B cell (primary cell): ENCODE results near the gene KCNK18. TPM values are rescaled to one million over a fixed set of nuclear protein-coding genes. Genes with fewer than 3 reads are reported as not detected.

Source experiments
- ATAC-seq: fragments of 200-7000 bp; cut with Tn5 transposase; one replicate; pipeline ENCODE4 v1.10.0; 2021; ENCODE audit warnings: low read depth, mild to moderate bottlenecking, moderate number of reproducible peaks, moderate library complexity
- CTCF ChIA-PET: fragments of 350-600 bp; sonication (Branson Sonifier 250); formaldehyde crosslinking; loops from one replicate; lab custom pipeline; 2021; ENCODE audit warnings: antibody characterized with exemption, inconsistent platforms; lab: Charles Lee
- POLR2A ChIA-PET: fragments of 350-600 bp; sonication (Branson Sonifier 250); formaldehyde crosslinking; loops from one replicate; lab custom pipeline; 2021; ENCODE audit warnings: antibody characterized with exemption; lab: Charles Lee
- DNase-seq: peaks from one replicate; pipeline ENCODE4 v3.0.0; 2013
- H2AFZ ChIP-seq: 2 replicates; pipeline ENCODE4 v1.6.1; 2012; ENCODE audit warnings: mild to moderate bottlenecking, low read depth, low read length; ENCODE audit not compliant: insufficient read depth, poor library complexity, severe bottlenecking
- H3K27ac ChIP-seq, 2 donors: 1 replicate in 1 of 2; 2 replicates in 1 of 2; pipeline ENCODE4 v1.5.1; 2012 to 2013; ENCODE audit warnings: low read length in 2 of 2, mild to moderate bottlenecking in 2 of 2, moderate library complexity in 1 of 2
- H3K27me3 ChIP-seq, 4 experiments: fragments of 200-600 bp in 1 of 4; sonication (generic) in 1 of 4; replicated peaks in 1 of 4; 1 replicate in 2 of 4; 2 replicates in 2 of 4; pipeline versions ENCODE4 v1.6.1 to v1.7.0; 2013 to 2016; ENCODE audit warnings: low read length in 3 of 4, mild to moderate bottlenecking in 2 of 4, mixed read lengths in 1 of 4, moderate library complexity in 1 of 4; ENCODE audit not compliant: insufficient read depth in 4 of 4, control insufficient read depth in 3 of 4; ENCODE audit errors: control extremely low read depth in 1 of 4
- H3K36me3 ChIP-seq, 2 experiments: replicated peaks in 1 of 2; 1 replicate in 1 of 2; 2 replicates in 1 of 2; pipeline versions ENCODE4 v1.6.1 to v1.7.1; 2013; ENCODE audit warnings: low read length in 1 of 2; ENCODE audit not compliant: insufficient read depth in 2 of 2, control insufficient read depth in 1 of 2; ENCODE audit errors: control extremely low read depth in 1 of 2, extremely low read depth in 1 of 2
- H3K4me1 ChIP-seq, 2 donors: fragments of 200-600 bp in 1 of 2; sonication (generic) in 1 of 2; 1 replicate in 1 of 2; 2 replicates in 1 of 2; pipeline versions ENCODE4 v1.5.1 to v1.6.1; 2013 to 2017; ENCODE audit warnings: low read length in 2 of 2; ENCODE audit not compliant: control insufficient read depth in 2 of 2, insufficient read depth in 2 of 2
- H3K4me2 ChIP-seq: replicated peaks from 2 replicates; pipeline ENCODE3; 2012; ENCODE audit warnings: mild to moderate bottlenecking, low read depth, low read length; ENCODE audit not compliant: poor library complexity, severe bottlenecking
- H3K4me3 ChIP-seq, 5 experiments: fragments of 200-600 bp in 1 of 5; sonication (generic) in 1 of 5; 1 replicate in 3 of 5; 2 replicates in 2 of 5; pipeline versions ENCODE4 v1.5.1 to v1.7.0; 2011 to 2016; ENCODE audit warnings: low read length in 4 of 5, mild to moderate bottlenecking in 4 of 5, low read depth in 2 of 5, control low read depth in 1 of 5, moderate library complexity in 1 of 5; ENCODE audit not compliant: insufficient read depth in 1 of 5; ENCODE audit errors: control extremely low read depth in 1 of 5, extremely low read depth in 1 of 5
- H3K79me2 ChIP-seq: fragments of 200-600 bp; sonication (generic); one replicate; pipeline ENCODE4 v1.6.0; 2016; ENCODE audit warnings: low read length; ENCODE audit not compliant: control insufficient read depth, insufficient read depth
- H3K9ac ChIP-seq: fragments of 200-600 bp; sonication (generic); 2 replicates; pipeline ENCODE4 v1.6.1; 2017; ENCODE audit warnings: mild to moderate bottlenecking, low read length, moderate library complexity
- H3K9me3 ChIP-seq, 3 donors: one replicate each; pipeline versions ENCODE4 v1.6.1 to v1.7.1; 2013; ENCODE audit warnings: low read length in 2 of 3; ENCODE audit not compliant: control insufficient read depth in 2 of 3, insufficient read depth in 1 of 3; ENCODE audit errors: control extremely low read depth in 1 of 3
- H4K20me1 ChIP-seq: 2 replicates; pipeline ENCODE4 v1.6.0; 2012; ENCODE audit warnings: mild to moderate bottlenecking, low read length; ENCODE audit not compliant: insufficient read depth, control insufficient read depth, poor library complexity, severe bottlenecking
- H3K27ac Mint-ChIP-seq: one replicate; pipeline ENCODE4 v1.8.0; 2021; ENCODE audit warnings: mixed read lengths
- H3K27me3 Mint-ChIP-seq: one replicate; pipeline ENCODE4 v1.8.0; 2021; ENCODE audit warnings: mixed read lengths
- H3K4me1 Mint-ChIP-seq: one replicate; pipeline ENCODE4 v1.8.0; 2021; ENCODE audit warnings: mixed read lengths
- H3K4me3 Mint-ChIP-seq: one replicate; pipeline ENCODE4 v1.8.0; 2021; ENCODE audit warnings: mixed read lengths
- H3K9me3 Mint-ChIP-seq: one replicate; pipeline ENCODE4 v1.8.0; 2022; ENCODE audit warnings: mixed read lengths; ENCODE audit not compliant: insufficient read depth
- CTCF ChIP-seq: fragments of 200-600 bp; IDR thresholded peaks from one replicate; pipeline ENCODE4 v1.8.0; 2022; ENCODE audit warnings: antibody characterized with exemption, mild to moderate bottlenecking
- EZH2 ChIP-seq: IDR thresholded peaks from 2 replicates; pipeline ENCODE4 v1.6.1; 2012; ENCODE audit warnings: borderline replicate concordance, low read depth, mild to moderate bottlenecking, moderate library complexity, low read length; ENCODE audit not compliant: insufficient read depth, poor library complexity, severe bottlenecking
- WGBS: methylation state at CpG from one replicate; pipeline ENCODE4 v1.1.5; 2013; ENCODE audit warnings: missing lambda C conversion rate; ENCODE audit not compliant: insufficient coverage; 5-methylcytosine and 5-hydroxymethylcytosine counted together
- intact Hi-C: fragments of 100-400 bp; cut with micrococcal nuclease; formaldehyde crosslinking; loops from one replicate; pipeline ENCODE4 v1.10.0; 2022
- polyA plus RNA-seq: library from polyadenylated mRNA; depleted of rRNA; stranded (reverse); fragments of >200 nt; gene quantifications from 2 replicates; pipeline ENCODE4 v1.2.3, GENCODE V29; 2012
- total RNA-seq, 2 donors: library from RNA; stranded (reverse); fragments of 120-200 nt in 1 of 2; gene quantifications; 1 replicate in 1 of 2; 2 replicates in 1 of 2; pipeline versions ENCODE4 v1.2.3 to v1.2.4, GENCODE V29; 2013 to 2022

KCNK18 gene
- total and polyA plus RNA-seq, 2 donors (not counting 1 experiment from before 2014, with no cell fraction given) = not detected

DNA sequence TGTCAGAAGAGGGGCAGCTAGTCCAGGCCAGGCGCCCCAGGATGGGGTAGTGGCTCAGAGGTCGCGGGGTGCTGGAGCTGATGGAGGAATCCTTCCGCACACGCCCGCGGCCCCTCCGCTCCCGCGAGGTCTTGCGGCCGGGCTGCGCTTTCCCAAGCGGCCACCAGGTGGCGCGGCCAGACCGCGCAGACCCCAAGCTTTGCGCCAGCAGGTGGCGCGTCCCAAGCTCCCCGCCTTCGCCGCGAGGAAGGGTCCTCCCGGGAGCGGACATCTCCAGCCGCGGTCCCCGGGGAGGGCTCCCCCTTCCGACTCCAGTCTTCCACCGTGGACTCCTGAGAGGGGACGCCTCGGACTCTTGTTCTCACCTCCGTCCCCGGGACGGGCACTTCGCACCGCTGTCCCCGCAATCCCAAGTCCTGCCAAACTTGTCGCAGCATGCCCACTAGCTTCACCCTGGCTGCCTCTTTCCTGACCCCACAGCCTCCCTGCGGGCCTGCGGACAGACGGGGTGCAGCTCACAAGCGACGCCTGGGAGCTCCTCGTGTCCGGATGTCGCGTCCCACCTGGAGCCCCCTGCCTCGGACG lies 19.4 kb downstream of the KCNK18 start:
- Histone ChIP-seq H4K20me1 (no peaks in the 10 kb centered on the region), H3K36me3 (no peaks in the 10 kb centered on the region), H3K79me2 (no peaks in the 10 kb centered on the region), H3K27me3 (peaks cover 0 to 25% (median 9%) of the 10 kb centered on the region in 4 experiments), H3K9ac (peak overlapping the region; percentile 58), H2AFZ (peak overlapping the region; percentile 70), H3K27ac (no peak overlapping the region), H3K4me1 (peaks cover 14 to 15% of the 10 kb centered on the region in 2 donors), H3K9me3 (peaks cover 0 to 5% (median 0%) of the 10 kb centered on the region in 3 donors), H3K4me2 (peak overlapping the region; percentile 82), H3K4me3 (peak overlapping the region; percentile 19 to 62 (median 46))
- H3K9me3 Mint-ChIP-seq = peaks cover 3% of the 10 kb centered on the region
- H3K4me3 Mint-ChIP-seq = peak overlapping the region; percentile 80
- intact Hi-C loops = loop anchor here (1.0 to 5.0 kb wide), 2 partner anchors 104 to 161 kb away; partner anchors contain the start of gene PDZD8
- ATAC-seq (peak; percentile 88), DNase-seq (peak; percentile 77)
- TF ChIP-seq EZH2 (no peak), CTCF (peak; percentile 100)
- peaks cover 34% of the 10 kb centered on the region for H3K27me3 Mint-ChIP-seq
- CTCF ChIA-PET = interaction anchor here (0.6 to 4.7 kb wide), 35 partner anchors 8 to 1240 kb away, joined by 3 to 69 read pairs (median 4); partner anchors contain the start of gene KCNK18
- no peak overlapping the region for H3K27ac Mint-ChIP-seq
- WGBS = 3% methylated on average over 52 of the region's 52 CpGs
- POLR2A ChIA-PET = no interaction called here
- peaks cover 14% of the 10 kb centered on the region for H3K4me1 Mint-ChIP-seq

- Mint-ChIP-seq H3K4me3 (peak overlapping the region; percentile 80), H3K27me3 (peaks cover 32% of the 10 kb centered on the region), H3K4me1 (peaks cover 14% of the 10 kb centered on the region), H3K9me3 (no peaks in the 10 kb centered on the region), H3K27ac (no peak overlapping the region)
- peaks cover 14 to 15% of the 10 kb centered on the region in 2 donors for H3K4me1 ChIP-seq
- H3K4me2 ChIP-seq = peak overlapping the region; percentile 82
- H3K27me3 ChIP-seq = peaks cover 0 to 25% (median 9%) of the 10 kb centered on the region in 4 experiments
- POLR2A ChIA-PET = no interaction called here
- CTCF ChIA-PET = interaction anchor here (0.6 to 4.7 kb wide), 33 partner anchors 8 to 1239 kb away, joined by 3 to 69 read pairs (median 4); no protein-coding TSS in a partner anchor
- H3K79me2 ChIP-seq = no peaks in the 10 kb centered on the region
- peak overlapping the region; percentile 58 for H3K9ac ChIP-seq
- H4K20me1 ChIP-seq = no peaks in the 10 kb centered on the region
- 17% methylated on average over 22 of the region's 22 CpGs for WGBS
- H3K27ac ChIP-seq = no peak overlapping the region
- H3K4me3 ChIP-seq = peak overlapping the region; percentile 19 to 62 (median 46)
- DNase-seq (peak; percentile 20), ATAC-seq (no peak)
- H2AFZ ChIP-seq = peak overlapping the region; percentile 70
- peaks cover 0 to 5% (median 0%) of the 10 kb centered on the region in 3 donors for H3K9me3 ChIP-seq
- H3K36me3 ChIP-seq = no peaks in the 10 kb centered on the region
- intact Hi-C loops = loop anchor here (5.0 kb wide), 1 partner anchor 160 kb away; the partner anchor contains the start of gene PDZD8
- TF ChIP-seq EZH2 (no peak), CTCF (no peak)
Observed at GRCh38 chr10:117217196-117217761, 20.0 kb downstream of the KCNK18 start.
